GM12878 (cell line): ENCODE measurements around the gene ABCD4. TPM values are rescaled to one million over a fixed set of nuclear protein-coding genes. Genes with fewer than 3 reads are reported as not detected.
A peak's percentile ranks its signal among the peaks of the same experiment; 100 is the strongest.

Experiments used
- ATAC-seq: fragments of 200-7000 bp; cut with Tn5 transposase; 3 replicates; pipeline ENCODE4 v1.9.1; 2020; ENCODE audit warnings: mild to moderate bottlenecking, moderate library complexity
- BruUV-seq: library from RNA; stranded (reverse); fragments of 400-500 nt; replicated peaks from 2 replicates; lab custom pipeline; 2021; lab: Mats Ljungman, UMichigan
- CTCF ChIA-PET: fragments of 300-600 bp; sonication (Branson Sonifier 250); formaldehyde crosslinking; extraction: SDS; loops from one replicate; lab custom pipeline; 2021; ENCODE audit warnings: inconsistent platforms; lab: Yijun Ruan, JAX
- POLR2A ChIA-PET: fragments of 350-600 bp; formaldehyde crosslinking; extraction: SDS; loops from one replicate; lab custom pipeline; 2021; ENCODE audit warnings: inconsistent platforms; lab: Charles Lee
- RAD21 ChIA-PET: fragments of 300-600 bp; sonication (Branson Sonifier 250); formaldehyde crosslinking; loops from one replicate; lab custom pipeline; 2023; ENCODE audit warnings: antibody characterized with exemption; ENCODE audit not compliant: unreplicated experiment; lab: Charles Lee
- SMC1A ChIA-PET: fragments of 300-600 bp; sonication (Branson Sonifier 250); formaldehyde crosslinking; loops from one replicate; lab custom pipeline; 2023; ENCODE audit not compliant: unreplicated experiment, uncharacterized antibody; lab: Charles Lee
- DNase-seq: peaks from one replicate; pipeline ENCODE4 v3.0.0-alpha.2; 2011; ENCODE audit warnings: low read depth, low spot score
- FAIRE-seq: peaks from 3 replicates; lab custom pipeline; 2011; peaks lifted over from hg19 to GRCh38; lab: Jason Lieb, UNC
- H2AFZ ChIP-seq: 2 replicates; pipeline ENCODE4 v1.6.0; 2011; ENCODE audit warnings: low read depth, low read length, control low read depth; ENCODE audit not compliant: control insufficient read depth
- H3K27ac ChIP-seq: 2 replicates; pipeline ENCODE4 v1.5.1; 2011; ENCODE audit warnings: control low read depth; ENCODE audit not compliant: control insufficient read depth, insufficient read depth
- H3K27me3 ChIP-seq, 2 experiments: replicated peaks in 1 of 2; 2 replicates each; pipeline versions ENCODE4 v1.6.0 to v1.6.1; 2011; ENCODE audit warnings: low read length in 1 of 2; ENCODE audit not compliant: control insufficient read depth in 2 of 2, insufficient read depth in 2 of 2
- H3K36me3 ChIP-seq, 2 experiments: 2 replicates each; pipeline ENCODE4 v1.5.1; 2011; ENCODE audit warnings: low read length in 1 of 2; ENCODE audit not compliant: control insufficient read depth in 2 of 2, insufficient read depth in 2 of 2
- H3K4me1 ChIP-seq: 2 replicates; pipeline ENCODE4 v1.6.1; 2011; ENCODE audit warnings: mild to moderate bottlenecking, low read length, moderate library complexity, mixed read lengths; ENCODE audit not compliant: control insufficient read depth, insufficient read depth
- H3K4me2 ChIP-seq: 2 replicates; pipeline ENCODE4 v1.6.0; 2011; ENCODE audit warnings: control low read depth; ENCODE audit not compliant: control insufficient read depth, insufficient read depth
- H3K4me3 ChIP-seq: fragments of 200-600 bp; sonication (generic); 2 replicates; pipeline ENCODE4 v1.5.1; 2016
- H3K79me2 ChIP-seq: 2 replicates; pipeline ENCODE4 v1.6.0; 2011; ENCODE audit warnings: low read length; ENCODE audit not compliant: control insufficient read depth, insufficient read depth
- H3K9ac ChIP-seq: 2 replicates; pipeline ENCODE4 v1.8.0; 2011; ENCODE audit warnings: low read length, control low read depth, mixed read lengths; ENCODE audit not compliant: control insufficient read depth, insufficient read depth
- H3K9me3 ChIP-seq: replicated peaks from 3 replicates; pipeline ENCODE4 v1.5.1; 2011; ENCODE audit warnings: mild to moderate bottlenecking, low read length; ENCODE audit not compliant: control insufficient read depth, insufficient read depth
- H4K20me1 ChIP-seq: 2 replicates; pipeline ENCODE4 v1.6.0; 2011; ENCODE audit not compliant: control insufficient read depth, insufficient read depth
- GATAD2B ChIP-seq: fragments of 450-650 bp; conservative IDR thresholded peaks from 2 replicates; pipeline ENCODE4 v1.6.1; 2017; ENCODE audit warnings: low read depth, mild to moderate bottlenecking, moderate library complexity
- MEF2B ChIP-seq: fragments of 450-650 bp; IDR thresholded peaks from 2 replicates; pipeline ENCODE4 v1.6.1; 2018; ENCODE audit warnings: mild to moderate bottlenecking, moderate library complexity; ENCODE audit not compliant: partially characterized antibody, poor library complexity, severe bottlenecking
- MXI1 ChIP-seq: fragments of 150-350 bp; IDR thresholded peaks from 2 replicates; pipeline ENCODE4 v1.6.1; 2011; ENCODE audit warnings: low read depth, mild to moderate bottlenecking, inconsistent platforms, low read length, improper control_type of control experiment
- RBBP5 ChIP-seq: fragments of 200-600 bp; sonication (generic); conservative IDR thresholded peaks from 2 replicates; pipeline ENCODE4 v1.6.1; 2016
- SMARCA5 ChIP-seq: fragments of 450-650 bp; IDR thresholded peaks from 2 replicates; pipeline ENCODE4 v1.6.1; 2017; ENCODE audit warnings: mild to moderate bottlenecking
- SRF ChIP-seq, 2 experiments: IDR thresholded peaks; 2 replicates each; pipeline ENCODE4 v1.6.1; 2011; ENCODE audit warnings: low read depth in 2 of 2, low read length in 2 of 2, mild to moderate bottlenecking in 1 of 2, moderate library complexity in 1 of 2
- STAT3 ChIP-seq: IDR thresholded peaks from 2 replicates; pipeline ENCODE4 v1.6.1; 2011; ENCODE audit warnings: low read depth, low read length, improper control_type of control experiment
- ZNF384 ChIP-seq: IDR thresholded peaks from 2 replicates; pipeline ENCODE4 v1.6.1; 2012; ENCODE audit warnings: low read depth, mild to moderate bottlenecking, low read length, improper control_type of control experiment, borderline replicate concordance
- ZNF622 ChIP-seq: fragments of 450-650 bp; IDR thresholded peaks from 2 replicates; pipeline ENCODE4 v1.6.1; 2017; ENCODE audit warnings: mild to moderate bottlenecking, inconsistent platforms
- WGBS: methylation state at CpG from one replicate; pipeline ENCODE4 v1.1.6; 2016; ENCODE audit warnings: low lambda C conversion rate; ENCODE audit not compliant: insufficient replicate concordance, insufficient coverage; ENCODE audit errors: missing lambda C conversion rate; 5-methylcytosine and 5-hydroxymethylcytosine counted together
- in situ Hi-C: fragments of 300-500 bp; cut with MboI; formaldehyde crosslinking; loops from 9 replicates; pipeline ENCODE4 v1.14.3; 2018; ENCODE audit warnings: mixed read lengths
- intact Hi-C: fragments of 100-400 bp; cut with micrococcal nuclease; formaldehyde crosslinking; loops from one replicate; pipeline ENCODE4 v1.14.2; 2022; ENCODE audit not compliant: unreplicated experiment
- polyA plus RNA-seq, 11 experiments: library from polyadenylated mRNA; depleted of rRNA in 4 of 11; unstranded in 6 of 11; stranded (reverse) in 5 of 11; fragments of >200 nt; fragmentation: Nextera tagmentation in 4 of 11; fragmentation: Illumina TruSeq in 1 of 11; extraction: Ambion mirVana in 4 of 11; extraction: Trizol in 1 of 11; gene quantifications; 1 replicate in 1 of 11; 2 replicates in 10 of 11; pipeline versions ENCODE4 v1.2.1 to v1.2.3, GENCODE V29; 2011 to 2016; ENCODE audit warnings: inconsistent platforms in 2 of 11, missing spikeins in 2 of 11, low read depth in 1 of 11
- total RNA-seq, 4 experiments: library from RNA; depleted of rRNA in 3 of 4; stranded (reverse); fragments of >200 nt in 3 of 4; fragmentation: Illumina TruSeq in 1 of 4; extraction: Trizol in 1 of 4; gene quantifications; 2 replicates each; pipeline versions ENCODE4 v1.2.1 to v1.2.3, GENCODE V29; 2013 to 2021
- TF ChIP-seq, protein P1 (sequence below): fragments of 450-650 bp; IDR thresholded peaks from 2 replicates; pipeline ENCODE4 v1.6.1; 2017; ENCODE audit warnings: mild to moderate bottlenecking, low read depth, inconsistent platforms; ENCODE audit not compliant: poor library complexity, severe bottlenecking
- TF ChIP-seq, protein P2 (sequence below), 3 experiments: IDR thresholded peaks in 2 of 3; conservative IDR thresholded peaks in 1 of 3; 2 replicates each; pipeline ENCODE4 v1.5.1; 2011; ENCODE audit warnings: low read depth in 3 of 3, low read length in 3 of 3, mild to moderate bottlenecking in 3 of 3, control low read depth in 2 of 3, moderate library complexity in 2 of 3, inconsistent platforms in 1 of 3, mixed read lengths in 1 of 3; ENCODE audit not compliant: control insufficient read depth in 2 of 3, insufficient read depth in 1 of 3; ENCODE audit errors: extremely low read depth in 1 of 3
- TF ChIP-seq, protein P3 (sequence below): fragments of 450-650 bp; IDR thresholded peaks from 2 replicates; pipeline ENCODE4 v1.6.1; 2017; ENCODE audit warnings: mild to moderate bottlenecking, moderate library complexity

ABCD4 gene
- total and polyA plus RNA-seq, 10 of the 15 experiments (the other 5 are each of a cell fraction or from before 2014, with no cell fraction given), result 5.7 to 29.5 (median 23.4) TPM

DNA sequence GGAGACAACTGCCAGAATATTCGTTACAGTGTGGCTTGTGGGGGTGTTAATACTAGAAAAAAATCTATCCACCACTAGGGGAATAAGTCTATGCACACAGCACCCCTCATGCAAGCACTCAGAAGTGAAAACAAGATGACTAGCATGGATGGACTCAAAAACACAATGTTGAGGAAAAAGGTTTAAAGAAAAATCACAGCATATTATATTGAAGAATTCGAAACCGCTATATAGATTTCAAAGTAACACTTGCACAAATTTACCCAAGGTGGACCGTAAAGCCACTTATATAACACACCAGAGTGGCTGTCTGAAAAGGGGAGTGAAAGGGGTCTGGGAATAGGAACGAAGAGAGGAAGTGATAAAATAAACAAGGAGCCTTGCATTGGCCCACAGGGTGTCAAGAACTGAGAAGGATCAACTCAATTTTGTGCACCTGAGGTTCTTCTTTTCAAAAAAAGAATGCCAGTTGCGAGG lies 544 bp downstream of the ABCD4 start:
- POLR2A ChIA-PET, result interaction anchor here (0.6 kb wide), 1 partner anchor 544 kb away, joined by 3 read pairs; no protein-coding TSS in a partner anchor
- Histone ChIP-seq H3K4me2 (peak overlapping the region; percentile 77), H3K36me3 (peaks cover 0 to 1% of the 10 kb centered on the region in 2 experiments; a peak in 2 of 4 replicates), H2AFZ (peak overlapping the region; percentile 90), H3K27me3 (no peaks in the 10 kb centered on the region), H3K79me2 (peaks cover 17% of the 10 kb centered on the region), H3K4me1 (no peaks in the 10 kb centered on the region), H3K9ac (peak overlapping the region; percentile 79), H3K9me3 (no peaks in the 10 kb centered on the region), H3K27ac (peak overlapping the region; percentile 61), H4K20me1 (no peaks in the 10 kb centered on the region), H3K4me3 (peak overlapping the region; percentile 93)
- in situ Hi-C loops (no loop called here), intact Hi-C loops (no loop called here)
- ATAC-seq (peak; percentile 89), FAIRE-seq (peak; percentile 47), DNase-seq (peak; percentile 25)
- SMC1A ChIA-PET, result interaction anchor here (1.5 kb wide), 1 partner anchor 8 kb away, joined by 3 read pairs; no protein-coding TSS in a partner anchor
- TF ChIP-seq ZNF622 (no peak), ZNF384 (0 out of 2 replicates have a peak, but pooled peaks have one; percentile 6), MEF2B (no peak), RBBP5 (no peak), SMARCA5 (peak; percentile 75; the same call in 1 of the 2 replicates), MXI1 (peak; percentile 54; the same call in 1 of the 2 replicates), STAT3 (no peak), GATAD2B (no peak), SRF (IDR thresholded peaks at IDR 0.05; ENCODE audit: low read depth in 2 of 2, low read length in 2 of 2) (no peak)
- TF ChIP-seq, protein P1, sequence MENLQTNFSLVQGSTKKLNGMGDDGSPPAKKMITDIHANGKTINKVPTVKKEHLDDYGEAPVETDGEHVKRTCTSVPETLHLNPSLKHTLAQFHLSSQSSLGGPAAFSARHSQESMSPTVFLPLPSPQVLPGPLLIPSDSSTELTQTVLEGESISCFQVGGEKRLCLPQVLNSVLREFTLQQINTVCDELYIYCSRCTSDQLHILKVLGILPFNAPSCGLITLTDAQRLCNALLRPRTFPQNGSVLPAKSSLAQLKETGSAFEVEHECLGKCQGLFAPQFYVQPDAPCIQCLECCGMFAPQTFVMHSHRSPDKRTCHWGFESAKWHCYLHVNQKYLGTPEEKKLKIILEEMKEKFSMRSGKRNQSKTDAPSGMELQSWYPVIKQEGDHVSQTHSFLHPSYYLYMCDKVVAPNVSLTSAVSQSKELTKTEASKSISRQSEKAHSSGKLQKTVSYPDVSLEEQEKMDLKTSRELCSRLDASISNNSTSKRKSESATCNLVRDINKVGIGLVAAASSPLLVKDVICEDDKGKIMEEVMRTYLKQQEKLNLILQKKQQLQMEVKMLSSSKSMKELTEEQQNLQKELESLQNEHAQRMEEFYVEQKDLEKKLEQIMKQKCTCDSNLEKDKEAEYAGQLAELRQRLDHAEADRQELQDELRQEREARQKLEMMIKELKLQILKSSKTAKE, result peak; percentile 38
- TF ChIP-seq, protein P2, sequence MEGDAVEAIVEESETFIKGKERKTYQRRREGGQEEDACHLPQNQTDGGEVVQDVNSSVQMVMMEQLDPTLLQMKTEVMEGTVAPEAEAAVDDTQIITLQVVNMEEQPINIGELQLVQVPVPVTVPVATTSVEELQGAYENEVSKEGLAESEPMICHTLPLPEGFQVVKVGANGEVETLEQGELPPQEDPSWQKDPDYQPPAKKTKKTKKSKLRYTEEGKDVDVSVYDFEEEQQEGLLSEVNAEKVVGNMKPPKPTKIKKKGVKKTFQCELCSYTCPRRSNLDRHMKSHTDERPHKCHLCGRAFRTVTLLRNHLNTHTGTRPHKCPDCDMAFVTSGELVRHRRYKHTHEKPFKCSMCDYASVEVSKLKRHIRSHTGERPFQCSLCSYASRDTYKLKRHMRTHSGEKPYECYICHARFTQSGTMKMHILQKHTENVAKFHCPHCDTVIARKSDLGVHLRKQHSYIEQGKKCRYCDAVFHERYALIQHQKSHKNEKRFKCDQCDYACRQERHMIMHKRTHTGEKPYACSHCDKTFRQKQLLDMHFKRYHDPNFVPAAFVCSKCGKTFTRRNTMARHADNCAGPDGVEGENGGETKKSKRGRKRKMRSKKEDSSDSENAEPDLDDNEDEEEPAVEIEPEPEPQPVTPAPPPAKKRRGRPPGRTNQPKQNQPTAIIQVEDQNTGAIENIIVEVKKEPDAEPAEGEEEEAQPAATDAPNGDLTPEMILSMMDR (IDR thresholded peaks at IDR 0.05 in 2 of 3, conservative IDR thresholded peaks at IDR 0.05 in 1 of 3; ENCODE audit: control insufficient read depth in 2 of 3, extremely low read depth in 1 of 3, insufficient read depth in 1 of 3, low read depth in 3 of 3, low read length in 3 of 3), result peak; percentile 43 to 65 (median 46)
- TF ChIP-seq, protein P3, sequence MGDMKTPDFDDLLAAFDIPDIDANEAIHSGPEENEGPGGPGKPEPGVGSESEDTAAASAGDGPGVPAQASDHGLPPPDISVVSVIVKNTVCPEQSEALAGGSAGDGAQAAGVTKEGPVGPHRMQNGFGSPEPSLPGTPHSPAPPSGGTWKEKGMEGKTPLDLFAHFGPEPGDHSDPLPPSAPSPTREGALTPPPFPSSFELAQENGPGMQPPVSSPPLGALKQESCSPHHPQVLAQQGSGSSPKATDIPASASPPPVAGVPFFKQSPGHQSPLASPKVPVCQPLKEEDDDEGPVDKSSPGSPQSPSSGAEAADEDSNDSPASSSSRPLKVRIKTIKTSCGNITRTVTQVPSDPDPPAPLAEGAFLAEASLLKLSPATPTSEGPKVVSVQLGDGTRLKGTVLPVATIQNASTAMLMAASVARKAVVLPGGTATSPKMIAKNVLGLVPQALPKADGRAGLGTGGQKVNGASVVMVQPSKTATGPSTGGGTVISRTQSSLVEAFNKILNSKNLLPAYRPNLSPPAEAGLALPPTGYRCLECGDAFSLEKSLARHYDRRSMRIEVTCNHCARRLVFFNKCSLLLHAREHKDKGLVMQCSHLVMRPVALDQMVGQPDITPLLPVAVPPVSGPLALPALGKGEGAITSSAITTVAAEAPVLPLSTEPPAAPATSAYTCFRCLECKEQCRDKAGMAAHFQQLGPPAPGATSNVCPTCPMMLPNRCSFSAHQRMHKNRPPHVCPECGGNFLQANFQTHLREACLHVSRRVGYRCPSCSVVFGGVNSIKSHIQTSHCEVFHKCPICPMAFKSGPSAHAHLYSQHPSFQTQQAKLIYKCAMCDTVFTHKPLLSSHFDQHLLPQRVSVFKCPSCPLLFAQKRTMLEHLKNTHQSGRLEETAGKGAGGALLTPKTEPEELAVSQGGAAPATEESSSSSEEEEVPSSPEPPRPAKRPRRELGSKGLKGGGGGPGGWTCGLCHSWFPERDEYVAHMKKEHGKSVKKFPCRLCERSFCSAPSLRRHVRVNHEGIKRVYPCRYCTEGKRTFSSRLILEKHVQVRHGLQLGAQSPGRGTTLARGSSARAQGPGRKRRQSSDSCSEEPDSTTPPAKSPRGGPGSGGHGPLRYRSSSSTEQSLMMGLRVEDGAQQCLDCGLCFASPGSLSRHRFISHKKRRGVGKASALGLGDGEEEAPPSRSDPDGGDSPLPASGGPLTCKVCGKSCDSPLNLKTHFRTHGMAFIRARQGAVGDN, result no peak
- RAD21 ChIA-PET, result no interaction called here
- BruUV-seq, result no TSS peak
- CTCF ChIA-PET, result interaction anchor here (1.2 to 1.9 kb wide), 3 partner anchors 8 to 17 kb away, joined by 3 to 4 read pairs (median 4); no protein-coding TSS in a partner anchor
- 1% methylated on average over 6 of the region's 6 CpGs for WGBS
